Raji (cell line): Measurements from ENCODE around the gene EYA2.

Experiments
- POLR2A ChIP-seq: IDR thresholded peaks from 2 replicates; pipeline ENCODE4 v1.6.1; 2011; ENCODE audit warnings: low read depth, low read length, control low read depth; ENCODE audit not compliant: insufficient read depth

Gene EYA2

GRCh38 chr20:46894579-46894958 is at the start of gene EYA2:
TSS of gene EYA2 (plus strand) at chr20:46894843. CDS start at chr20:46990011, 95,168 bp downstream.
- no peak for TF ChIP-seq POLR2A

GRCh38 chr20:46844965-46845364 is 49.7 kb upstream of the EYA2 start:
- no peak for TF ChIP-seq POLR2A

- no peak for TF ChIP-seq POLR2A
Observed at GRCh38 chr20:46849269-46849668, 45.4 kb upstream of the EYA2 start.

GRCh38 chr20:46849751-46850150 is 44.9 kb upstream of the EYA2 start:
- TF ChIP-seq POLR2A: no peak

GRCh38 chr20:46850416-46850815 is 44.2 kb upstream of the EYA2 start:
- TF ChIP-seq POLR2A: no peak

GRCh38 chr20:46850896-46851295 is 43.7 kb upstream of the EYA2 start:
- no peak for TF ChIP-seq POLR2A

GRCh38 chr20:46851746-46852145 is 42.9 kb upstream of the EYA2 start:
- no peak for TF ChIP-seq POLR2A

- TF ChIP-seq POLR2A: no peak
Observed at GRCh38 chr20:46852313-46852712, 42.3 kb upstream of the EYA2 start.

GRCh38 chr20:46853926-46854325 is 40.7 kb upstream of the EYA2 start:
- TF ChIP-seq POLR2A: no peak

GRCh38 chr20:46857061-46857831 is 37.4 kb upstream of the EYA2 start:
- no peak for TF ChIP-seq POLR2A

GRCh38 chr20:46865824-46866223 is 28.8 kb upstream of the EYA2 start:
- TF ChIP-seq POLR2A: no peak

GRCh38 chr20:46870041-46870440 is 24.6 kb upstream of the EYA2 start:
- no peak for TF ChIP-seq POLR2A

- no peak for TF ChIP-seq POLR2A
Observed at GRCh38 chr20:46872328-46873211, 22.1 kb upstream of the EYA2 start.

GRCh38 chr20:46875059-46875458 is 19.6 kb upstream of the EYA2 start:
- no peak for TF ChIP-seq POLR2A

GRCh38 chr20:46879386-46879785 is 15.3 kb upstream of the EYA2 start:
- TF ChIP-seq POLR2A: no peak

GRCh38 chr20:46883892-46884291 is 10.8 kb upstream of the EYA2 start:
- TF ChIP-seq POLR2A: no peak
